ENCODE results near the gene KREMEN1. TPM values are rescaled to one million over a fixed set of nuclear protein-coding genes. Genes with fewer than 3 reads are reported as not detected.
A peak's percentile ranks its signal among the peaks of the same experiment; 100 is the strongest.

Gene KREMEN1
- total and polyA plus RNA-seq, 4 experiments from 2014 or later = not detected

- peak in 4 of 5 donors; percentile 9 to 55 (median 22) for DNase-seq
- Mint-ChIP-seq H3K4me3 (peak overlapping the region; percentile 20 to 74 (median 43)), H3K27ac (peak overlapping the region in 6 of 7 donors; percentile 71 to 95 (median 76)), H3K36me3 (no peaks in the 10 kb centered on the region), H3K4me1 (peaks cover 12 to 27% (median 17%) of the 10 kb centered on the region in 4 donors), H3K9me3 (no peaks in the 10 kb centered on the region), H3K27me3 (peaks cover 12 to 29% of the 10 kb centered on the region in 2 donors)
- H3K4me3 ChIP-seq (ENCODE audit: low read length in 2 of 2) = no peak overlapping the region
- H3K36me3 ChIP-seq (ENCODE audit: insufficient read depth, low read length) = no peaks in the 10 kb centered on the region
- H3K27ac ChIP-seq (ENCODE audit: low read depth, low read length) = no peak overlapping the region
- intact Hi-C loops (cut with micrococcal nuclease) = no loop called here
- no peaks in the 10 kb centered on the region for H3K9me3 ChIP-seq (ENCODE audit: control insufficient read depth in 1 of 2, low read length in 2 of 2)
- ChIA-PET CTCF (ENCODE audit: partially characterized antibody) (interaction anchor here (0.5 to 4.1 kb wide), 5 partner anchors 8 to 377 kb away, joined by 3 to 28 read pairs (median 3); no protein-coding TSS in a partner anchor), POLR2A (ENCODE audit: partially characterized antibody) (interaction anchor here (0.9 to 1.3 kb wide), 5 partner anchors 11 to 402 kb away, joined by 3 to 5 read pairs (median 3); partner anchors contain the start of genes RHBDD3 and XBP1)
- peaks cover 17% of the 10 kb centered on the region for H3K4me1 ChIP-seq (ENCODE audit: insufficient read depth, low read length)
- no peaks in the 10 kb centered on the region for H3K27me3 ChIP-seq (ENCODE audit: insufficient read depth, low read length)
Observed at GRCh38 chr22:29202212-29203192, 129.7 kb downstream of the KREMEN1 start.

DNA sequence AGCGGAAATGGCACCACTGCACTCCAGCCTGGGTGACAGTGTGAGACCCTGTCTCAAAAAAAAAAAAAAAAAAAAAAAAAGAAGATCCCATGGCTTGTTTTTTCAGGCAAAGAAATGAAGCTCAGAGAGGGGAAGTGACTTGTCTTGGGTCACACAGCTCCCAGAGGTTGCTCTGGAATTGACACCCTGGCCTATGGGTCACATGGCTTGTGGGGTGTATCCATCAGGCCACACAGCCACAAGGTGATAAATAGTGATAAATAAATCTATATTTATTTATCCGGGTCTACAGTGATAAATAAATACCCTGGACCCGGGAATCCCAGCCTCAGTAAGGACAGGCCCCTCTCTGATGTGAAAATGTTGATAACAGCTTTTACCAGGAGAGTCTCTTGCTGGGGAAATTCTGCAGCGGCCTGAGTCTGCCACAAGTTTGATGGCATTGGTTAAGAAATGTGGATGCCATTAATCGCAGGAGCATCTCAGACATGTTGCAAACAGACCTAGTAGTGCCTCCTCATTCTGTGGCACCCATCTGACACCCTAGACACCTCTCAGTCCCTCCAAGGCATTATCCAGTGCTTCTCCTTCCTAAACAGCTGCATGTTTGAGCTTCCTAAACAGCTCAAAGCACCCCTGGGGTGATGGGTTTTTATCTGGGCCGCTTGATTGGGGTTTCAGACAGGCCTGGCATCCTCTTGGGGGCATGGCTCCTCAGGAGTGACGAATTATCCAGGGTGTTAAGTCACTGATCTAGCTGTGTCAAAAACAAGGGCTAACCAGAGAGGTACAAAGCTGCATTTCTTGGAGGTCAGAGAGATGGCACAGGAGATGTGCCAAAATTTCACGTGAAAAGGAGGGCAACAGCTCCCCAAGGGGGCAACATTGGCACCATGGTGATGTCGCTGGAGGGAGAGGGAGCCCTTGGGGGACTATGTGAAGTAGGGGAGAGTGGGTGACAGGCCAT, 130.9 kb downstream of the KREMEN1 start:
- no peaks in the 10 kb centered on the region for H3K36me3 ChIP-seq (ENCODE audit: insufficient read depth, low read length)
- H3K27ac Mint-ChIP-seq = peak overlapping the region in 4 of 7 donors; percentile 9 to 77 (median 58)
- H3K4me3 Mint-ChIP-seq = peak overlapping the region in 3 of 8 donors; percentile 1 to 70 (median 60)
- no peaks in the 10 kb centered on the region for H3K27me3 ChIP-seq (ENCODE audit: insufficient read depth, low read length)
- peaks cover 12 to 27% (median 17%) of the 10 kb centered on the region in 4 donors for H3K4me1 Mint-ChIP-seq
- no peak overlapping the region for H3K27ac ChIP-seq (ENCODE audit: low read depth, low read length)
- H3K4me1 ChIP-seq (ENCODE audit: insufficient read depth, low read length) = peaks cover 17% of the 10 kb centered on the region
- intact Hi-C loops (cut with micrococcal nuclease) = no loop called here
- H3K36me3 Mint-ChIP-seq = no peaks in the 10 kb centered on the region
- no peak overlapping the region for H3K4me3 ChIP-seq (ENCODE audit: low read length in 2 of 2)
- no peaks in the 10 kb centered on the region for H3K9me3 Mint-ChIP-seq
- ChIA-PET POLR2A (ENCODE audit: partially characterized antibody) (interaction anchor here (0.9 to 1.3 kb wide), 4 partner anchors 10 to 404 kb away, joined by 3 to 5 read pairs (median 4); partner anchors contain the start of genes RHBDD3 and XBP1), CTCF (ENCODE audit: partially characterized antibody) (interaction anchor here (0.5 to 4.1 kb wide), 3 partner anchors 21 to 41 kb away, joined by 3 to 28 read pairs (median 3); no protein-coding TSS in a partner anchor)
- H3K9me3 ChIP-seq (ENCODE audit: control insufficient read depth in 1 of 2, low read length in 2 of 2) = no peaks in the 10 kb centered on the region
- peaks cover 12 to 32% of the 10 kb centered on the region in 2 donors for H3K27me3 Mint-ChIP-seq
- no peak for DNase-seq

DNA sequence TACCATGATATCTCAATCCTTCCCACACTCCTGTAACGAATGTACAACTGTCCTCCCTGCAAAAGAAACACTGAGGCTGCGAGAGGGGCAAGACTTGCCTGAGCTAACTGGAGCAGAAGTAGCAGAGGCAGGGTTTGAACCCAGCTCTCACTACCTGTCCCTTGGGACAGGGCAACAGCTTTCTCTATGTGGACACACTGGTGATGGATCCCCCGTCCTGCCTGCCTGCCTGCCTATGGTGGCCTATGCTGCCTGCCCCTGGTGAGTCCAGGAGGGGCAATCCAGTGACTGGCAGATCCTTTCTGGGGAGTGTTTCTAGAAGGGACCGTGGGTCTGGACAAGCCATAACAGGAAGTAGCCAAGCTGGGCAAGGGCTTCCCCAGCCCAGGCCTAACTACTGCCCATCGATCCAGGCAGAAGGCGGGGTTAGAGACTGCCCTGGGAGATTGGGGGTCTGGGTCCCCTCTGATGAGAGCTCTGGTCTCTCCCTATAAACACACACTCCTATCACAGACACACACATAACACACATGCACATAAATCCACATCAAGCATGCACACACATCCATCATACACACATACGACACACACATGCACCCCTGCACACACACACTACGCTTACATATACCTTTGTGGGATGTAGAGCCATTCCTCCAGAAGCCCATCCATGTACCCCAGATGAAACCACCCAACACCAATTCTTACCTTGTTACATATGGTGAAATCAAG, 131.8 kb downstream of the KREMEN1 start:
- no peaks in the 10 kb centered on the region for H3K36me3 Mint-ChIP-seq
- Histone ChIP-seq H3K4me1 (ENCODE audit: insufficient read depth, low read length) (peaks cover 17% of the 10 kb centered on the region), H3K36me3 (ENCODE audit: insufficient read depth, low read length) (no peaks in the 10 kb centered on the region), H3K27me3 (ENCODE audit: insufficient read depth, low read length) (no peaks in the 10 kb centered on the region), H3K4me3 (ENCODE audit: low read length in 2 of 2) (no peak overlapping the region), H3K9me3 (ENCODE audit: control insufficient read depth in 1 of 2, low read length in 2 of 2) (no peaks in the 10 kb centered on the region), H3K27ac (ENCODE audit: low read depth, low read length) (no peak overlapping the region)
- H3K9me3 Mint-ChIP-seq = no peaks in the 10 kb centered on the region
- intact Hi-C loops (cut with micrococcal nuclease) = no loop called here
- DNase-seq = no peak
- H3K4me3 Mint-ChIP-seq = peak overlapping the region in 6 of 8 donors; percentile 0 to 66 (median 20)
- ChIA-PET POLR2A (ENCODE audit: partially characterized antibody) (no interaction called here), CTCF (ENCODE audit: partially characterized antibody) (no interaction called here)
- H3K4me1 Mint-ChIP-seq = peaks cover 12 to 27% (median 17%) of the 10 kb centered on the region in 4 donors
- peak overlapping the region in 1 of 7 donors; percentile 9 for H3K27ac Mint-ChIP-seq
- peaks cover 12 to 32% of the 10 kb centered on the region in 2 donors for H3K27me3 Mint-ChIP-seq

DNA sequence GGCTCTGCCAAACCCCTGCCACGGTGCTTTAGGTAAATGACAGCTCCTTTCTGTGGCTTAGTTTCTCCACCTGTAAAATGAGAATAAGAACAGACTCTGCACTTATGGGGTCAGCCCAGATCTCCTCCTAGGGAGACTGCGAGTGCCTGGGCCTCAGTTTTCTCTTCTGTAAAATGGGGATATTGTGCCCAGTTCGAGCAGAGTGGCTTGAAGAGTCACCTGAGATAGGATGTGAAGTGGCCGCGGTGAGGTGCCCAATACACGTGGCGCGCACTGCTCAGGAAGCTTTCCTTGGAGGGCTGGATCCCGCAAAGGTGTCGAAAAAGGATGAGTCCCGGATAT, 132.4 kb downstream of the KREMEN1 start:
- H3K27ac Mint-ChIP-seq = peak overlapping the region in 1 of 7 donors; percentile 45
- Histone ChIP-seq H3K4me3 (ENCODE audit: low read length in 2 of 2) (no peak overlapping the region), H3K27me3 (ENCODE audit: insufficient read depth, low read length) (no peaks in the 10 kb centered on the region), H3K9me3 (ENCODE audit: control insufficient read depth in 1 of 2, low read length in 2 of 2) (no peaks in the 10 kb centered on the region), H3K27ac (ENCODE audit: low read depth, low read length) (no peak overlapping the region), H3K4me1 (ENCODE audit: insufficient read depth, low read length) (peaks cover 17% of the 10 kb centered on the region), H3K36me3 (ENCODE audit: insufficient read depth, low read length) (no peaks in the 10 kb centered on the region)
- no peaks in the 10 kb centered on the region for H3K36me3 Mint-ChIP-seq
- ChIA-PET POLR2A (ENCODE audit: partially characterized antibody) (no interaction called here), CTCF (ENCODE audit: partially characterized antibody) (no interaction called here)
- no peak for DNase-seq
- intact Hi-C loops (cut with micrococcal nuclease) = no loop called here
- H3K9me3 Mint-ChIP-seq = no peaks in the 10 kb centered on the region
- H3K27me3 Mint-ChIP-seq = peaks cover 12 to 29% of the 10 kb centered on the region in 2 donors
- H3K4me1 Mint-ChIP-seq = peaks cover 12 to 27% (median 17%) of the 10 kb centered on the region in 4 donors
- peak overlapping the region; percentile 9 to 80 (median 55) for H3K4me3 Mint-ChIP-seq

GRCh38 chr22:29205594-29206371, 132.9 kb downstream of the KREMEN1 start, which contains the start of gene EMID1:
TSS of gene EMID1 (plus strand) at chr22:29205896. CDS start at chr22:29206039, 143 bp downstream.
- Mint-ChIP-seq H3K27ac (peak within 1 kb of the TSS in 1 of 7 donors; percentile 54), H3K9me3 (no peaks in the 10 kb centered on the region), H3K27me3 (peaks cover 12 to 27% of the 10 kb centered on the region in 2 donors), H3K4me3 (peak within 1 kb of the TSS; percentile 25 to 80 (median 70)), H3K4me1 (peaks cover 12 to 27% (median 17%) of the 10 kb centered on the region in 4 donors), H3K36me3 (no peaks in the 10 kb centered on the region)
- Histone ChIP-seq H3K9me3 (ENCODE audit: control insufficient read depth in 1 of 2, low read length in 2 of 2) (no peaks in the 10 kb centered on the region), H3K4me3 (ENCODE audit: low read length in 2 of 2) (no peak within 1 kb of the TSS), H3K27me3 (ENCODE audit: insufficient read depth, low read length) (no peaks in the 10 kb centered on the region), H3K36me3 (ENCODE audit: insufficient read depth, low read length) (no peaks in the 10 kb centered on the region), H3K27ac (ENCODE audit: low read depth, low read length) (no peak within 1 kb of the TSS), H3K4me1 (ENCODE audit: insufficient read depth, low read length) (peaks cover 17% of the 10 kb centered on the region)
- DNase-seq = peak in 2 of 5 donors; percentile 10 to 14
- CTCF ChIA-PET (ENCODE audit: partially characterized antibody) = interaction anchor here (0.5 to 1.5 kb wide), 3 partner anchors 9 to 454 kb away, joined by 3 to 9 read pairs (median 4); no protein-coding TSS in a partner anchor
- intact Hi-C loops (cut with micrococcal nuclease) = no loop called here
- POLR2A ChIA-PET (ENCODE audit: partially characterized antibody) = no interaction called here
